PFSK-1 (cell line): Measurements from ENCODE around the gene PARM1.

Experiments
- SIN3A ChIP-seq: IDR thresholded peaks from 2 replicates; pipeline ENCODE4 v1.6.1; 2012; ENCODE audit warnings: mild to moderate bottlenecking, low read length, moderate library complexity, borderline replicate concordance; ENCODE audit not compliant: insufficient read depth
- TAF1 ChIP-seq: IDR thresholded peaks from 2 replicates; pipeline ENCODE4 v1.6.1; 2012; ENCODE audit warnings: low read length, control low read depth, borderline replicate concordance; ENCODE audit not compliant: insufficient read depth

- TF ChIP-seq SIN3A (no peak), TAF1 (no peak)
Measured at GRCh38 chr4:74897386-74897785, 35.5 kb upstream of the PARM1 start.
